Right atrium auricular region (tissue), 2 donors: ENCODE measurements around the gene CSAD. TPM values are rescaled to one million over a fixed set of nuclear protein-coding genes. Genes with fewer than 3 reads are reported as not detected.

Experiments
- DNase-seq: peaks from one replicate; pipeline ENCODE4 v3.0.0-alpha.2; 2019; ENCODE audit warnings: low spot score
- H3K27ac ChIP-seq, 2 donors: fragments of 200-600 bp; sonication (generic); 1 replicate in 1 of 2; 2 replicates in 1 of 2; pipeline ENCODE4 v1.5.1; 2016 to 2019
- H3K27me3 ChIP-seq, 2 donors: fragments of 200-600 bp; sonication (generic); one replicate each; pipeline versions ENCODE4 v1.5.1 to v1.6.0; 2017 to 2019
- H3K36me3 ChIP-seq: fragments of 200-600 bp; sonication (generic); one replicate; pipeline ENCODE4 v1.5.1; 2016
- H3K4me1 ChIP-seq, 2 donors: fragments of 200-600 bp; sonication (generic); one replicate each; pipeline versions ENCODE4 v1.5.1 to v1.6.0; 2017 to 2019
- H3K4me3 ChIP-seq, 2 donors: fragments of 200-600 bp; sonication (generic); 1 replicate in 1 of 2; 2 replicates in 1 of 2; pipeline ENCODE4 v1.5.1; 2017 to 2019; ENCODE audit warnings: mild to moderate bottlenecking in 1 of 2, moderate library complexity in 1 of 2
- H3K9me3 ChIP-seq, 2 donors: fragments of 200-600 bp; sonication (generic); one replicate each; pipeline ENCODE4 v1.5.1; 2019
- total RNA-seq, 2 donors: library from RNA; depleted of rRNA; stranded (reverse); fragments of >200 nt; gene quantifications; one replicate each; pipeline ENCODE4 v1.1.0, GENCODE V29; 2016
- TF ChIP-seq, protein P1 (sequence below), 2 donors: fragments of 200-600 bp; sonication (generic); IDR thresholded peaks; one replicate each; pipeline ENCODE4 v1.5.1; 2019; ENCODE audit warnings: antibody characterized with exemption in 2 of 2

The CSAD gene
- total RNA-seq, 2 donors from 2014 or later = 3.4 to 4.9 TPM

DNA sequence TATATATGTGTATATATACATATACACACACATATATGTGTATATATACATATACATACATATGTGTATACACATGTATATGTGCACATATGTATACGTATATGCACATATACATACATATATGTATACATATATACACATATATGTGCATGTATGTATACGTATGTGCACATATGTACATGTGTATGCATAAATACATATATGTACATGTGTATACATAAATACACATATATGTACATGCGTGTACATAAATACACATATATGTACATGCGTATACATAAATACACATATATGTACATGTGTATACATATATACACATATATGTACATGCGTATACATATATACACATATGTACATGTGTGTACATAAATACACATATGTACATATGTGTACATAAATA lies 33.5 kb downstream of the CSAD start:
- Histone ChIP-seq H3K36me3 (no peaks in the 10 kb centered on the region), H3K27me3 (no peaks in the 10 kb centered on the region), H3K27ac (no peak overlapping the region), H3K4me1 (no peaks in the 10 kb centered on the region), H3K4me3 (no peak overlapping the region), H3K9me3 (no peaks in the 10 kb centered on the region)
- TF ChIP-seq, protein P1, sequence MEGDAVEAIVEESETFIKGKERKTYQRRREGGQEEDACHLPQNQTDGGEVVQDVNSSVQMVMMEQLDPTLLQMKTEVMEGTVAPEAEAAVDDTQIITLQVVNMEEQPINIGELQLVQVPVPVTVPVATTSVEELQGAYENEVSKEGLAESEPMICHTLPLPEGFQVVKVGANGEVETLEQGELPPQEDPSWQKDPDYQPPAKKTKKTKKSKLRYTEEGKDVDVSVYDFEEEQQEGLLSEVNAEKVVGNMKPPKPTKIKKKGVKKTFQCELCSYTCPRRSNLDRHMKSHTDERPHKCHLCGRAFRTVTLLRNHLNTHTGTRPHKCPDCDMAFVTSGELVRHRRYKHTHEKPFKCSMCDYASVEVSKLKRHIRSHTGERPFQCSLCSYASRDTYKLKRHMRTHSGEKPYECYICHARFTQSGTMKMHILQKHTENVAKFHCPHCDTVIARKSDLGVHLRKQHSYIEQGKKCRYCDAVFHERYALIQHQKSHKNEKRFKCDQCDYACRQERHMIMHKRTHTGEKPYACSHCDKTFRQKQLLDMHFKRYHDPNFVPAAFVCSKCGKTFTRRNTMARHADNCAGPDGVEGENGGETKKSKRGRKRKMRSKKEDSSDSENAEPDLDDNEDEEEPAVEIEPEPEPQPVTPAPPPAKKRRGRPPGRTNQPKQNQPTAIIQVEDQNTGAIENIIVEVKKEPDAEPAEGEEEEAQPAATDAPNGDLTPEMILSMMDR (IDR thresholded peaks at IDR 0.05) = no peak
- no peak for DNase-seq

DNA sequence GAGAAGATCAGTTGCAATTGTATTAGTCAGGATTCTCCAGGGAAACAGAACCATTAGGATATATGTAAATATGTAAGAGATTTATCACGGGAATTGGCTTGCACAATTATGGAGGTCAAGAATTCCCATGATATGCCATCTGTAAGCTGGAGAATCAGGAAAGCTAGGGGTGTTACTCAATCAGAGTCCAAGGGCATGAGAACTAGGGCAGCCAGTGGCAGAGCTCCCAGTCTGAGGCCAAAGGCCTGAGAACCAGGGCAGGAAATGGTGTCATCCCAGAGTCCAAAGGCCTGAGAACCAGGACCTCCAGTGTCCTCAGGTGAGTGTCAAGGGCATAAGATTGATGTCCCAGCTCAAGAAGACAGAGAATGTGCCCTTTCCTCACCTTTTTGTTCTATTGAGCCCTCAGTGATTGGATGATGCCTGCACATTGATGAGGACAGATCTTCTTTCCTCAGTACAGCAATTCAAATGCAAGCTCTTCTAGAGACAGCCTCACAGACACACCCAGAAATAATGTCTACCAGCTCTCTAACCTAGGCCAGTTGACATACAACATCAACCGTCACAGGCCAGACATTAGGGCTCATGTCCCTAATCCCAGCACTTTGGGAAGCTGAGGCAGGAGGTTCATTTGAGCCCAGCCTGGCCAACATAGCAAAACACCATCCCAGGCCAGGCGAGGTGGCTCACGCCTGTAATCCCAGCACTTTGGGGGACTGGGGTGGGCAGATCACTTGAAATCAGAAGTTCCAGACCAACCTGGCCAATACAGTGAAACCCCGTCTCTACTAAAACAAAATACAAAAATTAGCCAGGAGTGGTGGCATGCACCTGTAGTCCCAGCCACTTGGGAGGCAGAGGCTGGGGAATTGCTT lies 35.1 kb downstream of the CSAD start:
- H3K36me3 ChIP-seq = no peaks in the 10 kb centered on the region
- no peaks in the 10 kb centered on the region for H3K9me3 ChIP-seq
- H3K4me1 ChIP-seq = no peaks in the 10 kb centered on the region
- no peak overlapping the region for H3K4me3 ChIP-seq
- no peaks in the 10 kb centered on the region for H3K27me3 ChIP-seq
- no peak overlapping the region for H3K27ac ChIP-seq
- TF ChIP-seq, protein P1 (IDR thresholded peaks at IDR 0.05) = no peak
- DNase-seq = no peak

DNA sequence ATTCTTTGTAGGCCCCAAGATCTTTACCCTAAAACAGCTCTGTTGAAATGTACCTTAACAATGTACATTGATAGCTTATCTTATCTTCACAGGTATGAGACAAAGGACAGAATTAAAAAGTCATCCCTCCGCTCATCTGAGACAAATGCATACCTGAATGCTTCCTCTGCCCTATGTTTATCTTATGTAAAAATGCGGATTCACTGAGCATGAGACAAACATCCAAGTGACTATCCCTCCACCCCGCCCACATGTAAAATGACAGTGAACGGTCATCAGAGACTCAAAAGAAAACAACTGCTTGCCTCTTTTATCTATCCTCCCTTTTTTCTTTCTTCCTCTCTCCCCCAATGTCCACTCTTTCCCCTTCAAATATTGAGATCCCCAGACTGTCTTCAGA lies 37.4 kb downstream of the CSAD start:
- TF ChIP-seq, protein P1 (IDR thresholded peaks at IDR 0.05) = no peak
- Histone ChIP-seq H3K4me1 (no peaks in the 10 kb centered on the region), H3K27ac (no peak overlapping the region), H3K27me3 (no peaks in the 10 kb centered on the region), H3K9me3 (no peaks in the 10 kb centered on the region), H3K36me3 (no peaks in the 10 kb centered on the region), H3K4me3 (no peak overlapping the region)
- no peak for DNase-seq

DNA sequence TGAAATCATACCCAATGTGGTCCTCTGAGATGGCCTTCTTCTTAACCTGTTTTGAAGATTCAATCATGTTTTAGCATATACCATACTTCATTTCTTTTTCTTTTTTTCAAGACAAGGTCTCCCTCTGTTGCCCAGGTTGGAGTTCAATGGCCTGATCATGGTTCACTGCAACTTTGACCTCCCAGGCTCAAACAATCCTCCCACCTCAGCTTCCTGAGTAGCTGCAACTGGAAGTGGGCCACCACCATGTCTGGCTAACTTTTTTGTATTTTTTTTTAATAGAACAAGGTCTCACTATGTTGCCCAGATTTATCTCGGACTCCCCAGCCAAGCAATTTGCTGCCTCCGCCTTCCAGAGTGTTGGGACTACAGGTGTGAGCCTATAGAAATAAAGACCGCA lies 47.0 kb downstream of the CSAD start:
- DNase-seq = no peak
- no peaks in the 10 kb centered on the region for H3K4me1 ChIP-seq
- H3K27me3 ChIP-seq = no peaks in the 10 kb centered on the region
- H3K9me3 ChIP-seq = peaks cover 0 to 16% of the 10 kb centered on the region in 2 donors
- H3K27ac ChIP-seq = no peak overlapping the region
- H3K36me3 ChIP-seq = no peaks in the 10 kb centered on the region
- TF ChIP-seq, protein P1 (IDR thresholded peaks at IDR 0.05) = no peak
- no peak overlapping the region for H3K4me3 ChIP-seq

DNA sequence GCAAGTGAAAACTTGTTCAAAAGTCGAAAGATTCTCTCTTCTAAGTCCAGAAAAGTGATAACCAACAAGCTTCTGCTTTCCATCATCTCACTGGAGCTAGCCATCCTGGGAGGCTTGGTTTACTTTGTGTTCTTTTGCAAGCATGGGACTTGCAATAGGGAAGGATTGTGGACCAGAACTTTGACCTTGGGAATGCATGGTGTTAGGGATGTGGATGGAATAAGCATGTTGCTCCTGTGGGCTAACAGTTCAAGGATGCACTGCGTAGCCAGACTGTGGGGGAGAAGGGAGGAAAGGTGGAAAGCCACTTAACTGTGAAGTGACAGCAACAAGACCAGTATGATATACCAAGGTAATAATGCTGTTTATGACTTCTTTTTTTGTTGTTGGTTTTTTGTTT lies 48.9 kb downstream of the CSAD start:
- H3K36me3 ChIP-seq = no peaks in the 10 kb centered on the region
- no peaks in the 10 kb centered on the region for H3K4me1 ChIP-seq
- H3K27ac ChIP-seq = no peak overlapping the region
- DNase-seq = no peak
- TF ChIP-seq, protein P1 (IDR thresholded peaks at IDR 0.05) = no peak
- peaks cover 0 to 7% of the 10 kb centered on the region in 2 donors for H3K9me3 ChIP-seq
- H3K27me3 ChIP-seq = no peaks in the 10 kb centered on the region
- H3K4me3 ChIP-seq = no peak overlapping the region
